Upper lobe of left lung (tissue), 4 donors: ENCODE results near the gene AIMP1.

Experiments
- POLR2A ChIP-seq, 4 donors: fragments of 450-650 bp; IDR thresholded peaks; one replicate each; pipeline ENCODE4 v1.5.1; 2016 to 2017; ENCODE audit warnings: antibody characterized with exemption in 4 of 4, mild to moderate bottlenecking in 2 of 4
- TF ChIP-seq, protein P1 (sequence below), 6 experiments: fragments of 450-650 bp in 4 of 6; fragments of 200-600 bp in 2 of 6; sonication (generic) in 2 of 6; IDR thresholded peaks; one replicate each; pipeline ENCODE4 v1.5.1; 2016 to 2019; ENCODE audit warnings: antibody characterized with exemption in 6 of 6

GRCh38 chr4:106339431-106339830 lies 23.1 kb downstream of the AIMP1 start:
- TF ChIP-seq, protein P1, sequence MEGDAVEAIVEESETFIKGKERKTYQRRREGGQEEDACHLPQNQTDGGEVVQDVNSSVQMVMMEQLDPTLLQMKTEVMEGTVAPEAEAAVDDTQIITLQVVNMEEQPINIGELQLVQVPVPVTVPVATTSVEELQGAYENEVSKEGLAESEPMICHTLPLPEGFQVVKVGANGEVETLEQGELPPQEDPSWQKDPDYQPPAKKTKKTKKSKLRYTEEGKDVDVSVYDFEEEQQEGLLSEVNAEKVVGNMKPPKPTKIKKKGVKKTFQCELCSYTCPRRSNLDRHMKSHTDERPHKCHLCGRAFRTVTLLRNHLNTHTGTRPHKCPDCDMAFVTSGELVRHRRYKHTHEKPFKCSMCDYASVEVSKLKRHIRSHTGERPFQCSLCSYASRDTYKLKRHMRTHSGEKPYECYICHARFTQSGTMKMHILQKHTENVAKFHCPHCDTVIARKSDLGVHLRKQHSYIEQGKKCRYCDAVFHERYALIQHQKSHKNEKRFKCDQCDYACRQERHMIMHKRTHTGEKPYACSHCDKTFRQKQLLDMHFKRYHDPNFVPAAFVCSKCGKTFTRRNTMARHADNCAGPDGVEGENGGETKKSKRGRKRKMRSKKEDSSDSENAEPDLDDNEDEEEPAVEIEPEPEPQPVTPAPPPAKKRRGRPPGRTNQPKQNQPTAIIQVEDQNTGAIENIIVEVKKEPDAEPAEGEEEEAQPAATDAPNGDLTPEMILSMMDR (IDR thresholded peaks at IDR 0.05), result no peak
- TF ChIP-seq POLR2A (IDR thresholded peaks at IDR 0.05), result no peak
